Mesenchymal stem cell (in vitro differentiated cells and primary cell): ENCODE data around the gene GPR149.
A peak's percentile ranks its signal among the peaks of the same experiment; 100 is the strongest.
"Not testable (repeated sequence)": the region's sequence is repeated elsewhere in the genome, so short reads cannot be mapped to it uniquely, and the experiment has no call there.

Source experiments
- DNase-seq: peaks from one replicate; pipeline ENCODE4 v3.0.0-alpha.2; 2013
- H2AFZ ChIP-seq: one replicate; pipeline ENCODE4 v1.6.1; 2013; ENCODE audit warnings: low read depth, mild to moderate bottlenecking, control low read depth, inconsistent platforms, low read length, moderate library complexity
- H2AK5ac ChIP-seq: 2 replicates; pipeline ENCODE4 v1.6.1; 2013; ENCODE audit warnings: low read length, moderate library complexity, mild to moderate bottlenecking, inconsistent platforms; ENCODE audit not compliant: severe bottlenecking
- H2BK120ac ChIP-seq: one replicate; pipeline ENCODE4 v1.6.1; 2013; ENCODE audit warnings: low read depth, mild to moderate bottlenecking, inconsistent platforms, low read length, moderate library complexity
- H2BK12ac ChIP-seq, 2 experiments: one replicate each; pipeline ENCODE4 v1.6.1; 2013; ENCODE audit warnings: inconsistent platforms in 2 of 2, low read length in 2 of 2, mild to moderate bottlenecking in 2 of 2, moderate library complexity in 2 of 2, control low read depth in 1 of 2
- H2BK15ac ChIP-seq: one replicate; pipeline ENCODE4 v1.6.1; 2013; ENCODE audit warnings: mild to moderate bottlenecking, low read depth, inconsistent platforms; ENCODE audit not compliant: poor library complexity, severe bottlenecking
- H2BK5ac ChIP-seq: 2 replicates; pipeline ENCODE4 v1.6.1; 2013; ENCODE audit warnings: low read depth, mild to moderate bottlenecking, low read length, control low read depth, inconsistent platforms; ENCODE audit not compliant: poor library complexity, severe bottlenecking
- H3K14ac ChIP-seq, 2 experiments: one replicate each; pipeline ENCODE4 v1.6.1; 2013; ENCODE audit warnings: inconsistent platforms in 2 of 2, low read length in 2 of 2, control low read depth in 1 of 2, mild to moderate bottlenecking in 1 of 2, moderate library complexity in 1 of 2
- H3K18ac ChIP-seq, 2 experiments: one replicate each; pipeline ENCODE4 v1.6.1; 2013; ENCODE audit warnings: inconsistent platforms in 2 of 2, low read length in 2 of 2, control low read depth in 1 of 2, low read depth in 1 of 2, mild to moderate bottlenecking in 1 of 2
- H3K23ac ChIP-seq, 2 experiments: one replicate each; pipeline ENCODE4 v1.6.1; 2013; ENCODE audit warnings: inconsistent platforms in 2 of 2, low read length in 2 of 2, mild to moderate bottlenecking in 2 of 2, moderate library complexity in 2 of 2, control low read depth in 1 of 2
- H3K27ac ChIP-seq: 2 replicates; pipeline ENCODE4 v1.5.1; 2013; ENCODE audit warnings: mild to moderate bottlenecking, moderate library complexity, low read length, control low read depth, inconsistent platforms; ENCODE audit not compliant: poor library complexity, severe bottlenecking
- H3K27me3 ChIP-seq, 2 experiments: 2 replicates each; pipeline versions ENCODE4 v1.6.1 to v1.7.0; 2013; ENCODE audit warnings: low read length in 2 of 2, mild to moderate bottlenecking in 2 of 2, moderate library complexity in 2 of 2, control low read depth in 1 of 2, inconsistent platforms in 1 of 2; ENCODE audit not compliant: control insufficient read depth in 1 of 2, insufficient read depth in 1 of 2
- H3K36me3 ChIP-seq, 2 experiments: 2 replicates each; pipeline versions ENCODE4 v1.6.1 to v1.7.0; 2013; ENCODE audit warnings: low read length in 2 of 2, control low read depth in 1 of 2, inconsistent platforms in 1 of 2, low read depth in 1 of 2, mild to moderate bottlenecking in 1 of 2; ENCODE audit not compliant: insufficient read depth in 2 of 2, control insufficient read depth in 1 of 2
- H3K4ac ChIP-seq, 2 experiments: one replicate each; pipeline ENCODE4 v1.6.1; 2013; ENCODE audit warnings: inconsistent platforms in 2 of 2, low read length in 2 of 2, mild to moderate bottlenecking in 2 of 2, moderate library complexity in 2 of 2, control low read depth in 1 of 2, low read depth in 1 of 2
- H3K4me1 ChIP-seq: 2 replicates; pipeline ENCODE4 v1.6.1; 2013; ENCODE audit warnings: low read depth, low read length, control low read depth; ENCODE audit not compliant: control insufficient read depth, insufficient read depth
- H3K4me2 ChIP-seq: 2 replicates; pipeline ENCODE4 v1.6.1; 2013; ENCODE audit warnings: low read length, mild to moderate bottlenecking, inconsistent platforms; ENCODE audit not compliant: poor library complexity, severe bottlenecking
- H3K4me3 ChIP-seq, 2 experiments: 2 replicates each; pipeline versions ENCODE4 v1.5.1 to v1.7.0; 2013; ENCODE audit warnings: low read length in 2 of 2, mild to moderate bottlenecking in 2 of 2, control low read depth in 1 of 2, low read depth in 1 of 2; ENCODE audit not compliant: insufficient read depth in 1 of 2
- H3K79me1 ChIP-seq: replicated peaks from 2 replicates; pipeline ENCODE4 v1.6.1; 2013; ENCODE audit warnings: mild to moderate bottlenecking, control low read depth, low read length, inconsistent platforms; ENCODE audit not compliant: poor library complexity, severe bottlenecking
- H3K9ac ChIP-seq: 2 replicates; pipeline ENCODE4 v1.7.0; 2013; ENCODE audit warnings: mild to moderate bottlenecking, low read length, moderate library complexity
- H3K9me3 ChIP-seq: 2 replicates; pipeline ENCODE4 v1.7.0; 2013; ENCODE audit warnings: mild to moderate bottlenecking, low read length; ENCODE audit not compliant: control insufficient read depth
- H4K8ac ChIP-seq: one replicate; pipeline ENCODE4 v1.6.1; 2013; ENCODE audit warnings: inconsistent platforms, mild to moderate bottlenecking, low read length, moderate library complexity
- H4K91ac ChIP-seq: one replicate; pipeline ENCODE4 v1.6.1; 2013; ENCODE audit warnings: mild to moderate bottlenecking, low read length, inconsistent platforms
- WGBS: methylation state at CpG from one replicate; pipeline ENCODE4 v1.1.7; 2013; ENCODE audit warnings: mixed read lengths; 5-methylcytosine and 5-hydroxymethylcytosine counted together

Gene GPR149

DNA sequence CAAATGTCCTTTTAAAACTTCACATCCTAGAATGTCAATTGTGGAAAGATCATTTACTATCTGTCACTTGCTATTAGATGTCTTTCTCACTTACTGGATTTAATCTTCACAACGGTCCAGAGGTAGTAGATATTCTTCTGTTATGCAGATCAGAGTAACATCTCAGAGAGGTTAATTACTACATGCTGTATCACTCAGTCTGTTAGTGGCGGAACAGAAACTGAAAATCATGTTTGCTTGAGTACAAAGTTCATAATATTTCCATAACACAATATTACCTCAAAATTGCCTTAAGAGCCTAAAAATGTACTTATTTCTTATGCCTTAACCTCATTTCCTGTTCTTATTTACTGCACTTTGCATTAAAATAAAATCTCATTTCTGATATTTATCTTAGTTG, 28.6 kb upstream of the GPR149 start:
- H3K4me3 ChIP-seq: no peak overlapping the region
- no peak overlapping the region for H2BK120ac ChIP-seq
- H3K14ac ChIP-seq: no peak overlapping the region
- no peak overlapping the region for H3K27ac ChIP-seq
- H3K18ac ChIP-seq: no peak overlapping the region
- H3K27me3 ChIP-seq: no peaks in the 10 kb centered on the region
- no peak overlapping the region for H2BK12ac ChIP-seq
- H2BK15ac ChIP-seq: no peak overlapping the region
- no peaks in the 10 kb centered on the region for H3K4me1 ChIP-seq
- H2BK5ac ChIP-seq: no peak overlapping the region
- no peak overlapping the region for H4K8ac ChIP-seq
- H4K91ac ChIP-seq: no peak overlapping the region
- no peaks in the 10 kb centered on the region for H3K36me3 ChIP-seq
- H3K4ac ChIP-seq: no peak overlapping the region
- no peak overlapping the region for H2AFZ ChIP-seq
- H2AK5ac ChIP-seq: no peak overlapping the region
- DNase-seq: no peak
- no peaks in the 10 kb centered on the region for H3K79me1 ChIP-seq
- H3K9ac ChIP-seq: no peak overlapping the region
- no peak overlapping the region for H3K4me2 ChIP-seq
- no peak overlapping the region for H3K23ac ChIP-seq
- WGBS: 100% methylated on average over 1 of the region's 2 CpGs
- H3K9me3 ChIP-seq: peaks cover 5% of the 10 kb centered on the region

DNA sequence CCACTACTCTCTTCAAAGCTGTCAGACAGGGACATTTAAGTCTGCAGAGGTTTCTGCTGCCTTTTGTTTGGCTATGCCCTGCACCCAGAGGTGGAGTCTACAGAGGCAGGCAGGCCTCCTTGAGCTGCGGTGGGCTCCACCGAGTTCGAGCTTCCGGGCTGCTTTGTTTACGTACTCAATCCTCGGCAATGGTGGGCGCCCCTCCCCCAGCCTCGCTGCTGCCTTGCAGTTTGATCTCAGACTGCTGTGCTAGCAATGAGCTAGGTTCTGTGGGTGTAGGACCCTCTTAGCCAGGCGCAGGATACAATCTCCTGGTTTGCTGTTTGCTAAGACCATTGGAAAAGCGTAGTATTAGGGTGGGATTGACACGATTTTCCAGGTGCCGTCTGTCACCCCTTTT, 9.1 kb upstream of the GPR149 start:
- H3K36me3 ChIP-seq, H3K27me3 ChIP-seq, H3K4me3 ChIP-seq, H2BK15ac ChIP-seq, H2BK5ac ChIP-seq, H4K8ac ChIP-seq, H3K4me2 ChIP-seq, H3K18ac ChIP-seq, H4K91ac ChIP-seq, H3K23ac ChIP-seq, H3K14ac ChIP-seq, H3K9me3 ChIP-seq, H2AFZ ChIP-seq, H3K79me1 ChIP-seq, H3K4me1 ChIP-seq, H3K9ac ChIP-seq, H3K4ac ChIP-seq, H2BK12ac ChIP-seq, H2AK5ac ChIP-seq, H3K27ac ChIP-seq, DNase-seq, H2BK120ac ChIP-seq: not testable (repeated sequence)
- WGBS: 85% methylated on average over 12 of the region's 12 CpGs

DNA sequence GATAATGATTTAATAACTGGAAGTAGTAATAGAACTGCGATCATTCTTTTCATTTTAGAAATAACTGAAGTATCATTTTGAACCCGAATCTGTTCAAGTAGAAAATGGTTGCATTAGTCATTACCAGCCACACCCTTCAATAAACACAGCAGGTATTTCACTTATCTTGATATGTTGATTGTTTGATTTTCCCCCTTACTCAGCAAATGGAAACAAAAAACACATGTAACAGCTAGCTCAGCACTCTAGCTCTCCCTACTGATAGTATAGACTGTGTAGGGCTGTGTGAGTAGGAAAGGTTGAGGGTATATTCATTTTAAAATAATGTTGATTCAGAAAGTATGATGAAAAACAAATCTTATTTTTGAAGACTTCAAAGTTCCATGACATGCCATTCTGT, 1.1 kb upstream of the GPR149 start:
- H3K79me1 ChIP-seq: no peaks in the 10 kb centered on the region
- H3K18ac ChIP-seq: no peak overlapping the region
- H2BK120ac ChIP-seq: no peak overlapping the region
- H2BK15ac ChIP-seq: no peak overlapping the region
- peaks cover 8% of the 10 kb centered on the region for H3K4me1 ChIP-seq
- H2BK5ac ChIP-seq: no peak overlapping the region
- no peak overlapping the region for H2BK12ac ChIP-seq
- no peaks in the 10 kb centered on the region for H3K36me3 ChIP-seq
- no peak overlapping the region for H4K8ac ChIP-seq
- no peaks in the 10 kb centered on the region for H3K9me3 ChIP-seq
- H3K27ac ChIP-seq: no peak overlapping the region
- H3K23ac ChIP-seq: no peak overlapping the region
- no peak for DNase-seq
- H3K9ac ChIP-seq: no peak overlapping the region
- H3K4me2 ChIP-seq: no peak overlapping the region
- H3K4me3 ChIP-seq: no peak overlapping the region
- 40% methylated on average over 1 of the region's 2 CpGs for WGBS
- H3K4ac ChIP-seq: no peak overlapping the region
- peaks cover 35 to 45% of the 10 kb centered on the region in 2 experiments for H3K27me3 ChIP-seq
- H3K14ac ChIP-seq: no peak overlapping the region
- no peak overlapping the region for H2AK5ac ChIP-seq
- no peak overlapping the region for H2AFZ ChIP-seq
- H4K91ac ChIP-seq: no peak overlapping the region

DNA sequence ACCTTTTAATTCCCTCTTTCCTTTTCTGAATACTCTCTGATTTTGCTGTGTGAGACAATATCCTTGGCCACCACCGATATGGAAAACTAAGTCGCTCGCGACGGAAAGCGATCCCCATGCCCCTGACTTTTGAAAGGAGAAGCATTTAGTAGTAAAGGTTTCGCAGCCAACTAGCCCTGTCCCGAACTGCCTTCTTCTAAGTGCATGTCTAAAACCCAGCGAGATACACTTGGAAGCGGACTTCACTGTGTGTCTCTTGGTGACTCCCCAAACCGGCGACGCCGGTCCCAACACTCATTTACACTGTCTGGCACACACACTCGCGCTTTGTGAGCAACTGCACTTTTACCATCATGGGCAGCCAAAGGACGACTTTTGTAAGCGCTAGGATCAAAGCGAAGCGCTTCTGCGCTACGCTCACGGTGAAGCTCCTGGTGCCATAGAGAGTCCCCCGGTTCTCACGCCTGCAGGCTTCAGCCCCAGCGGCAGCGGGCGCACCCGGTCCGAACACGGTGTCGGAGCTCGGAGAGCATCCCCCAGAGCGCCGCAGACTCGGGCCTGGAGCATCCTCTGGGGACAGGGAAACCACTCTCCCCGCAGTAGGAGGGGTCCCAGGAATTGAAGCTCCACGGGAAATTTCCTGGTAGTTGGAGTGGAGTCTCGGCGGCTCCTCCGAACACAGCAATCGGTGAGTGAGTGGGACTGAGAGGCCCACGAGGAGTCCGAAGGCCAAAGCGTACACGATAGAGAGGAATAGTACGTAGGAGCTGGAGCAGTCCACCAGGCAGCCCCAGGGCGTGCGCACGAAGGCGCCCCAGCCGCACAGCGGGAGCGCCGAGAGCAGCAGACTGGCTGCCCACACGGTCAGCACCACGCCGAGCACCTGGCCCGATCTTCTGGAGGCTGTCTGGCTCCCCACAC, 1.4 kb downstream of the GPR149 start:
- Histone ChIP-seq H3K4ac (no peak overlapping the region), H3K9ac (no peak overlapping the region), H3K36me3 (no peaks in the 10 kb centered on the region), H3K4me1 (peaks cover 8% of the 10 kb centered on the region), H3K27ac (no peak overlapping the region), H3K4me2 (peak overlapping the region; percentile 47), H3K9me3 (no peaks in the 10 kb centered on the region), H3K27me3 (peaks cover 35 to 45% of the 10 kb centered on the region in 2 experiments), H2BK12ac (no peak overlapping the region), H3K23ac (peak overlapping the region in 1 of 2 experiments; percentile 42), H2AFZ (no peak overlapping the region), H2AK5ac (no peak overlapping the region), H4K8ac (no peak overlapping the region), H3K14ac (no peak overlapping the region), H2BK15ac (no peak overlapping the region), H2BK120ac (no peak overlapping the region), H2BK5ac (no peak overlapping the region), H3K79me1 (no peaks in the 10 kb centered on the region), H3K18ac (no peak overlapping the region), H4K91ac (peak overlapping the region; percentile 28), H3K4me3 (peak overlapping the region in 1 of 2 experiments; percentile 76)
- 5% methylated on average over 59 of the region's 59 CpGs for WGBS
- DNase-seq: no peak
